IMR-90 (cell line): ENCODE data around the gene KLHL40. TPM values are rescaled to one million over a fixed set of nuclear protein-coding genes. Genes with fewer than 3 reads are reported as not detected.

Source experiments
- ATAC-seq: fragments of 200-7000 bp; cut with Tn5 transposase; 2 replicates; pipeline ENCODE4 v1.9.1; 2020; ENCODE audit warnings: low read depth, mild to moderate bottlenecking, moderate library complexity
- BruUV-seq: library from RNA; stranded (reverse); fragments of 400-500 nt; replicated peaks from 2 replicates; lab custom pipeline; 2021; lab: Mats Ljungman, UMichigan
- CTCF ChIA-PET: fragments of 300-600 bp; formaldehyde crosslinking; extraction: SDS; loops from one replicate; lab custom pipeline; 2021; ENCODE audit warnings: antibody characterized with exemption; lab: Yijun Ruan, JAX
- POLR2A ChIA-PET: fragments of 300-600 bp; sonication (Branson Sonifier 250); formaldehyde crosslinking; loops from one replicate; lab custom pipeline; 2022; ENCODE audit warnings: antibody characterized with exemption; ENCODE audit not compliant: unreplicated experiment; lab: Charles Lee
- DNase-seq: peaks from one replicate; pipeline ENCODE4 v3.0.0; 2013
- H2AFZ ChIP-seq: replicated peaks from 2 replicates; pipeline ENCODE3; 2013; ENCODE audit warnings: low read length, mild to moderate bottlenecking; ENCODE audit not compliant: poor library complexity
- H2AK5ac ChIP-seq: 2 replicates; pipeline ENCODE4 v1.6.1; 2013; ENCODE audit warnings: low read depth, low read length, inconsistent platforms
- H2AK9ac ChIP-seq: replicated peaks from 2 replicates; pipeline ENCODE3; 2013; ENCODE audit warnings: mild to moderate bottlenecking, low read depth, low read length, moderate library complexity; ENCODE audit not compliant: poor library complexity
- H2BK120ac ChIP-seq: 2 replicates; pipeline ENCODE4 v1.6.1; 2013; ENCODE audit warnings: low read depth, low read length, inconsistent platforms
- H2BK15ac ChIP-seq: 3 replicates; pipeline ENCODE4 v1.6.1; 2013; ENCODE audit warnings: low read depth, low read length, inconsistent platforms
- H2BK20ac ChIP-seq: 2 replicates; pipeline ENCODE4 v1.6.1; 2013; ENCODE audit warnings: low read depth, mild to moderate bottlenecking, inconsistent platforms, low read length, moderate library complexity
- H2BK5ac ChIP-seq: 2 replicates; pipeline ENCODE4 v1.6.1; 2013; ENCODE audit warnings: mild to moderate bottlenecking, low read depth, low read length, inconsistent platforms; ENCODE audit not compliant: poor library complexity, severe bottlenecking
- H3K14ac ChIP-seq: replicated peaks from 2 replicates; pipeline ENCODE4 v1.6.1; 2013; ENCODE audit warnings: low read depth, low read length, inconsistent platforms
- H3K18ac ChIP-seq: 2 replicates; pipeline ENCODE4 v1.6.1; 2013; ENCODE audit warnings: low read depth, low read length, control low read depth
- H3K23ac ChIP-seq: 2 replicates; pipeline ENCODE4 v1.6.1; 2013; ENCODE audit warnings: low read depth, low read length, inconsistent platforms
- H3K27ac ChIP-seq: 2 replicates; pipeline ENCODE4 v1.5.1; 2013; ENCODE audit warnings: mild to moderate bottlenecking, control low read depth, low read length; ENCODE audit not compliant: insufficient read depth
- H3K27me3 ChIP-seq: 2 replicates; pipeline ENCODE4 v1.6.1; 2013; ENCODE audit warnings: low read length; ENCODE audit not compliant: control insufficient read depth, insufficient read depth
- H3K36me3 ChIP-seq: 2 replicates; pipeline ENCODE4 v1.6.1; 2013; ENCODE audit warnings: low read length, mixed read lengths; ENCODE audit not compliant: control insufficient read depth, insufficient read depth
- H3K4ac ChIP-seq: 2 replicates; pipeline ENCODE4 v1.6.1; 2013; ENCODE audit warnings: low read depth, low read length, inconsistent platforms
- H3K4me1 ChIP-seq: 2 replicates; pipeline ENCODE4 v1.6.1; 2013; ENCODE audit warnings: low read length, mixed read lengths; ENCODE audit not compliant: control insufficient read depth, insufficient read depth
- H3K4me2 ChIP-seq: 2 replicates; pipeline ENCODE4 v1.6.1; 2013; ENCODE audit warnings: low read depth, mild to moderate bottlenecking, control low read depth, low read length, moderate library complexity
- H3K4me3 ChIP-seq: 2 replicates; pipeline ENCODE4 v1.5.1; 2013; ENCODE audit warnings: low read depth, mild to moderate bottlenecking, control low read depth, low read length, moderate library complexity; ENCODE audit not compliant: insufficient read depth
- H3K56ac ChIP-seq: 2 replicates; pipeline ENCODE4 v1.6.1; 2013; ENCODE audit warnings: low read length, inconsistent platforms; ENCODE audit not compliant: insufficient read depth; ENCODE audit errors: extremely low read depth
- H3K79me1 ChIP-seq, 2 experiments: 2 replicates each; pipeline ENCODE4 v1.6.1; 2013; ENCODE audit warnings: low read length in 2 of 2, inconsistent platforms in 1 of 2, low read depth in 1 of 2
- H3K9ac ChIP-seq: 2 replicates; pipeline ENCODE4 v1.6.1; 2013; ENCODE audit warnings: low read depth, low read length, control low read depth
- H3K9me1 ChIP-seq: 2 replicates; pipeline ENCODE4 v1.6.1; 2013; ENCODE audit warnings: low read length, inconsistent platforms; ENCODE audit not compliant: insufficient read depth
- H3K9me3 ChIP-seq: 2 replicates; pipeline ENCODE4 v1.6.1; 2013; ENCODE audit warnings: low read length; ENCODE audit not compliant: control insufficient read depth, insufficient read depth
- H4K20me1 ChIP-seq: 2 replicates; pipeline ENCODE4 v1.6.1; 2013; ENCODE audit warnings: low read length, inconsistent platforms; ENCODE audit not compliant: insufficient read depth
- H4K5ac ChIP-seq: 2 replicates; pipeline ENCODE4 v1.6.1; 2013; ENCODE audit warnings: mild to moderate bottlenecking, low read depth, low read length, control low read depth
- H4K8ac ChIP-seq, 2 experiments: 2 replicates each; pipeline ENCODE4 v1.6.1; 2013; ENCODE audit warnings: low read depth in 2 of 2, low read length in 2 of 2, control low read depth in 1 of 2, inconsistent platforms in 1 of 2
- H4K91ac ChIP-seq: 2 replicates; pipeline ENCODE4 v1.6.1; 2013; ENCODE audit warnings: low read depth, low read length, inconsistent platforms; ENCODE audit not compliant: insufficient read depth
- BHLHE40 ChIP-seq: fragments of 150-350 bp; IDR thresholded peaks from 2 replicates; pipeline ENCODE4 v1.6.1; 2016; ENCODE audit warnings: mild to moderate bottlenecking, low read depth, low read length
- CEBPB ChIP-seq: IDR thresholded peaks from 2 replicates; pipeline ENCODE4 v1.6.1; 2012; ENCODE audit warnings: low read depth, low read length, improper control_type of control experiment
- CHD1 ChIP-seq: IDR thresholded peaks from 2 replicates; pipeline ENCODE4 v1.6.1; 2012; ENCODE audit warnings: low read depth, low read length, improper control_type of control experiment
- FOS ChIP-seq: fragments of 150-350 bp; IDR thresholded peaks from 2 replicates; pipeline ENCODE4 v1.6.1; 2016; ENCODE audit warnings: low read depth, low read length
- MAFK ChIP-seq: IDR thresholded peaks from 2 replicates; pipeline ENCODE4 v1.6.1; 2012; ENCODE audit warnings: low read depth, low read length, improper control_type of control experiment
- MAZ ChIP-seq: IDR thresholded peaks from 2 replicates; pipeline ENCODE4 v1.6.1; 2012; ENCODE audit warnings: low read depth, mild to moderate bottlenecking, low read length, improper control_type of control experiment, moderate library complexity, borderline replicate concordance
- MXI1 ChIP-seq: IDR thresholded peaks from 2 replicates; pipeline ENCODE4 v1.6.1; 2012; ENCODE audit warnings: low read depth, mild to moderate bottlenecking, low read length, moderate library complexity, borderline replicate concordance
- NFE2L2 ChIP-seq: fragments of 150-350 bp; IDR thresholded peaks from 2 replicates; pipeline ENCODE4 v1.6.1; 2016; ENCODE audit warnings: low read depth, mild to moderate bottlenecking, low read length
- POLR2A ChIP-seq: IDR thresholded peaks from 2 replicates; pipeline ENCODE4 v1.6.1; 2012; ENCODE audit warnings: mild to moderate bottlenecking, low read depth, low read length
- RAD21 ChIP-seq: IDR thresholded peaks from 2 replicates; pipeline ENCODE4 v1.6.1; 2012; ENCODE audit warnings: low read length, improper control_type of control experiment
- RFX5 ChIP-seq: IDR thresholded peaks from 2 replicates; pipeline ENCODE4 v1.8.0; 2012; ENCODE audit warnings: low read depth, mild to moderate bottlenecking, low read length, moderate library complexity
- SMC3 ChIP-seq: fragments of 150-350 bp; IDR thresholded peaks from 2 replicates; pipeline ENCODE4 v1.6.1; 2016; ENCODE audit warnings: low read depth, mild to moderate bottlenecking, antibody characterized with exemption, low read length, moderate library complexity
- WGBS, 2 experiments: methylation state at CpG; one replicate each; pipeline versions ENCODE4 v1.1.5 to v1.1.7; 2013; ENCODE audit warnings: missing lambda C conversion rate in 2 of 2; ENCODE audit not compliant: insufficient read length in 1 of 2; ENCODE audit errors: extremely low coverage in 2 of 2; 5-methylcytosine and 5-hydroxymethylcytosine counted together
- dilution Hi-C: fragments of 300-500 bp; cut with HindIII; formaldehyde crosslinking; loops from one replicate; pipeline ENCODE4 v1.14.3; 2018; ENCODE audit warnings: low sequenced_read_pairs; ENCODE audit not compliant: unreplicated experiment
- in situ Hi-C: fragments of 300-500 bp; cut with MboI; formaldehyde crosslinking; loops from 3 replicates; pipeline ENCODE4 v1.14.3; 2019; ENCODE audit warnings: low sequenced_read_pairs, inconsistent platforms, mixed read lengths
- intact Hi-C: fragments of 100-400 bp; cut with micrococcal nuclease; formaldehyde crosslinking; loops from 2 replicates; pipeline ENCODE4 v1.10.0; 2022
- polyA plus RNA-seq, 3 experiments: library from polyadenylated mRNA; depleted of rRNA; stranded (reverse); fragments of >200 nt; gene quantifications; 2 replicates each; pipeline ENCODE4 v1.2.3, GENCODE V29; 2012; ENCODE audit warnings: low replicate concordance in 1 of 3
- total RNA-seq: library from RNA; depleted of rRNA; stranded (reverse); fragments of >200 nt; gene quantifications from 2 replicates; pipeline ENCODE4 v1.2.3, GENCODE V29; 2012
- TF ChIP-seq, protein P1 (sequence below): conservative IDR thresholded peaks from 2 replicates; pipeline ENCODE4 v1.5.1; 2012; ENCODE audit warnings: mild to moderate bottlenecking, low read depth, low read length, improper control_type of control experiment
- TF ChIP-seq, protein P2 (sequence below): fragments of 150-350 bp; IDR thresholded peaks from 2 replicates; pipeline ENCODE4 v1.6.1; 2016; ENCODE audit warnings: low read depth, mild to moderate bottlenecking, low read length, moderate library complexity, borderline replicate concordance
- TF ChIP-seq, protein P3 (sequence below): fragments of 150-350 bp; IDR thresholded peaks from 2 replicates; pipeline ENCODE4 v1.6.1; 2017; ENCODE audit warnings: mild to moderate bottlenecking, antibody characterized with exemption, low read length, low read depth

Gene KLHL40
- total and polyA plus RNA-seq, 2 of the 4 experiments (the other 2 are of a cell fraction): not detected

DNA sequence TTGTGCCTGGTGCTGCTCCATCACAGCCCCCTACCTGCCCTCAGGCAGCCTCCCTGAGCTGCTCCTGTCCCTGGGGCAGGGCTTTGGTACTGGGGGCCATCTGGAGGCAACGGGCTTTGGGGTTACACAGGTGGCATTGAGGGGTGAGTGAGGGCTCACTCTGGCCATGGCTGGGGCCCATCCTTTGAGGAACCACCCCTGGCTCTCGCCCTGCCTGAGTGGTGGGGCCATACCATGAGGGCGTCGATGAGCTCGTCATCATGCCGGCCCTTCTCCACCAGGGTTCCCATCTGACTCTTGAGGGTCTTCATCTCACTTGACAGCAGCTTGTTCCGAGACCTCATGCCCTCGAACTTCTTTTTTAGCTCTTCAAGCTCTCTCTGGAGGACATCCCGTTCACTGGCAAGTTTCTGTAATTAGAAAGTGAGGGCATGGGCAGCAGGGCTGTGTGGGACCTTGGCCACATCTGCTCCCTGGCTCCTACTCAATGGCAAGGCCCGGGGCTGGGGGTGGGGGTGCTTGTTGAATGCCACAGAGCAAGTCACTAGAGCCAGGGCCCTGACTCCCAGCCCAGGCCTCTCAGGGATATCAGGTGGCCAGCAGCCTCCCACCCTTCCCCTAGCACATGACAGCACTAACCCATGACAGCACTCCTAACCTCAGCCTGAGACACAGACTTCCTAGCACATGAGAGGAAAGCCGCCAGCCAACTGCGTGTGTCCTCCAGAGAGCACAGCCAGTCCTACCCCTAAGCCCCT, 54.2 kb downstream of the KLHL40 start:
- Histone ChIP-seq H3K27me3 (peaks cover 28% of the 10 kb centered on the region), H3K27ac (no peak overlapping the region), H3K9me3 (no peaks in the 10 kb centered on the region), H4K91ac (no peak overlapping the region), H3K4me3 (no peak overlapping the region), H2BK20ac (no peak overlapping the region), H2AK5ac (no peak overlapping the region), H2BK15ac (no peak overlapping the region), H3K56ac (no peak overlapping the region), H4K8ac (no peak overlapping the region), H2AFZ (no peak overlapping the region), H2AK9ac (no peak overlapping the region), H4K20me1 (no peaks in the 10 kb centered on the region), H3K79me1 (no peaks in the 10 kb centered on the region), H3K4me2 (no peak overlapping the region), H3K36me3 (no peaks in the 10 kb centered on the region), H3K14ac (no peak overlapping the region), H3K4ac (no peak overlapping the region), H3K9ac (no peak overlapping the region), H2BK5ac (no peak overlapping the region), H3K18ac (no peak overlapping the region), H3K23ac (no peak overlapping the region), H4K5ac (no peak overlapping the region), H3K4me1 (no peaks in the 10 kb centered on the region), H2BK120ac (no peak overlapping the region), H3K9me1 (no peaks in the 10 kb centered on the region)
- ATAC-seq: no peak
- 87% methylated on average over 4 of the region's 12 CpGs; no CpG with 5 or more reads in 1 of the 2 experiments for WGBS, 2 experiments
- no peak for DNase-seq
- dilution Hi-C loops (no loop called here), intact Hi-C loops (loop anchor here (5.0 kb wide), 1 partner anchor 157 kb away; the partner anchor contains the start of gene SEC22C), in situ Hi-C loops (no loop called here)
- no TSS peak for BruUV-seq
- POLR2A ChIA-PET: no interaction called here
- CTCF ChIA-PET: interaction anchor here (1.8 kb wide), 1 partner anchor 10 kb away, joined by 4 read pairs; no protein-coding TSS in a partner anchor
- no peak for TF ChIP-seq SMC3
- TF ChIP-seq NFE2L2: no peak
- no peak for TF ChIP-seq MXI1
- TF ChIP-seq POLR2A: no peak
- TF ChIP-seq RFX5: no peak
- no peak for TF ChIP-seq BHLHE40
- TF ChIP-seq, protein P1, sequence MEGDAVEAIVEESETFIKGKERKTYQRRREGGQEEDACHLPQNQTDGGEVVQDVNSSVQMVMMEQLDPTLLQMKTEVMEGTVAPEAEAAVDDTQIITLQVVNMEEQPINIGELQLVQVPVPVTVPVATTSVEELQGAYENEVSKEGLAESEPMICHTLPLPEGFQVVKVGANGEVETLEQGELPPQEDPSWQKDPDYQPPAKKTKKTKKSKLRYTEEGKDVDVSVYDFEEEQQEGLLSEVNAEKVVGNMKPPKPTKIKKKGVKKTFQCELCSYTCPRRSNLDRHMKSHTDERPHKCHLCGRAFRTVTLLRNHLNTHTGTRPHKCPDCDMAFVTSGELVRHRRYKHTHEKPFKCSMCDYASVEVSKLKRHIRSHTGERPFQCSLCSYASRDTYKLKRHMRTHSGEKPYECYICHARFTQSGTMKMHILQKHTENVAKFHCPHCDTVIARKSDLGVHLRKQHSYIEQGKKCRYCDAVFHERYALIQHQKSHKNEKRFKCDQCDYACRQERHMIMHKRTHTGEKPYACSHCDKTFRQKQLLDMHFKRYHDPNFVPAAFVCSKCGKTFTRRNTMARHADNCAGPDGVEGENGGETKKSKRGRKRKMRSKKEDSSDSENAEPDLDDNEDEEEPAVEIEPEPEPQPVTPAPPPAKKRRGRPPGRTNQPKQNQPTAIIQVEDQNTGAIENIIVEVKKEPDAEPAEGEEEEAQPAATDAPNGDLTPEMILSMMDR: no peak
- TF ChIP-seq, protein P2, sequence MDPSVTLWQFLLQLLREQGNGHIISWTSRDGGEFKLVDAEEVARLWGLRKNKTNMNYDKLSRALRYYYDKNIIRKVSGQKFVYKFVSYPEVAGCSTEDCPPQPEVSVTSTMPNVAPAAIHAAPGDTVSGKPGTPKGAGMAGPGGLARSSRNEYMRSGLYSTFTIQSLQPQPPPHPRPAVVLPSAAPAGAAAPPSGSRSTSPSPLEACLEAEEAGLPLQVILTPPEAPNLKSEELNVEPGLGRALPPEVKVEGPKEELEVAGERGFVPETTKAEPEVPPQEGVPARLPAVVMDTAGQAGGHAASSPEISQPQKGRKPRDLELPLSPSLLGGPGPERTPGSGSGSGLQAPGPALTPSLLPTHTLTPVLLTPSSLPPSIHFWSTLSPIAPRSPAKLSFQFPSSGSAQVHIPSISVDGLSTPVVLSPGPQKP: no peak
- TF ChIP-seq, protein P3, sequence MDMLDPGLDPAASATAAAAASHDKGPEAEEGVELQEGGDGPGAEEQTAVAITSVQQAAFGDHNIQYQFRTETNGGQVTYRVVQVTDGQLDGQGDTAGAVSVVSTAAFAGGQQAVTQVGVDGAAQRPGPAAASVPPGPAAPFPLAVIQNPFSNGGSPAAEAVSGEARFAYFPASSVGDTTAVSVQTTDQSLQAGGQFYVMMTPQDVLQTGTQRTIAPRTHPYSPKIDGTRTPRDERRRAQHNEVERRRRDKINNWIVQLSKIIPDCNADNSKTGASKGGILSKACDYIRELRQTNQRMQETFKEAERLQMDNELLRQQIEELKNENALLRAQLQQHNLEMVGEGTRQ: no peak
- TF ChIP-seq CEBPB: no peak
- TF ChIP-seq MAFK: no peak
- no peak for TF ChIP-seq MAZ
- TF ChIP-seq FOS: no peak
- no peak for TF ChIP-seq CHD1
- TF ChIP-seq RAD21: no peak
